ENCODE measurements around the gene RNPEPL1. TPM values are rescaled to one million over a fixed set of nuclear protein-coding genes. Genes with fewer than 3 reads are reported as not detected.

RNPEPL1 gene
- total and polyA plus RNA-seq, 2 experiments from 2014 or later: 46.3 to 57.2 TPM

DNA sequence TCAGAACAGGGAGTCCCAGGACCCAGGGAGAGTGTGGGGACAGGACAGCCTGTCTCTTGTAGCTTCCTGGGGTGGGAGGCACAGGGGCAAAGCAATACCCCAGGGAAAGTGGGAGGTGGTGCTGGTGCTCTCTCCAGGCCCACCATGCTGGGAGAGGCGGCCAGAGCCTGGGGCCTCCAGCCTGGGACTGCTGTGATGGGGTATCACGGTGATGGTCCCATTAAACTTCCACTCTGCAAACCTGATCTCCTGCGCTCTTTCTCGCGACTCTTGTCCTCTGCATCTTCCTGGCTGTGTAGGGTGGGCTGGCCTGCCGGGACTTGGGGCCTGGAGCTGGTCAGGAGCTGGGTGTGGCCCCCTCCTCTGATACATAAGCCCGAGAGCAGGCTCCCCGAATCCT, 10.2 kb downstream of the RNPEPL1 start:
- WGBS (ENCODE audit: low lambda C conversion rate, missing lambda C conversion rate): 96% methylated on average over 8 of the region's 8 CpGs

DNA sequence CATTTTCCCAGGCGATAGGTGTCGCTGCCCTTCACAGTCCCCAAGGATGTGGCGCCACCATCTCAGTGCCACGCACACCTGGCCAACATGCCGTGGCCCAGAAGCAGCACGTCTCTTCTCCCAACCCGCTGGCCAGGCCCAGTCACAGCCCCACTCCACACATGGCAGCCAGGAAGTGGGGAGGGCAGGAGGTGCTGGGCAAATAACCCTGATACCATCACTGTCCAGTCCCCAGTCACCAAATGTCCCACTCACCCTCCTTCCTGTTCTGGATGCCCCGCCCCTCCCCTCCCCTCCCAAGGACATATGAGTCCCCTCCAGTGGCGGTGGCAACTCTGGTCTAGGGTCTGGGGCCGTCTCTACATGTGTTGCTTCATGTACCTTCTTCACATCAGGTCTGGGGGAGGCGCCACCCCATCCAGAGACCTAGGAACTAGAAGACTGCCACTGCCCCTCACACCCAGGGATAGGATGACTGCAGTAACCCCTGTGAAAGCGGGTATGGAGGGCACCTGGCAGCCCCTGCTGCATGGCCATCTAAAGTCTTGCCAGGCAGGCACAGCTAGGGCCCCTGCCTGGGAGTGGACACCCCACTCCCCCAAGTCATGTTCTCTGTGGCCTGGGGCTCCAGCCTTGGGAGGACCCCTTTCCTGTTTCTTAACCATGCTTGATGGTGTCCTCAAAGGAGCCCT, 10.9 kb downstream of the RNPEPL1 start:
- H3K9me2 ChIP-seq (replicated peaks; ENCODE audit: insufficient read depth): no peaks in the 10 kb centered on the region
- 97% methylated on average over 11 of the region's 12 CpGs for WGBS (ENCODE audit: low lambda C conversion rate, missing lambda C conversion rate)
- peak overlapping the region; percentile 88 for H3K27ac ChIP-seq
- DNase-seq (ENCODE audit: low spot score): no peak
- H4K20me1 ChIP-seq (ENCODE audit: insufficient read depth, poor library complexity, severe bottlenecking): no peaks in the 10 kb centered on the region
- H3K27me3 ChIP-seq: no peaks in the 10 kb centered on the region
- no peaks in the 10 kb centered on the region for H3K36me3 ChIP-seq (replicated peaks; ENCODE audit: insufficient read depth, low read depth)
- H3K79me2 ChIP-seq: peaks cover 44% of the 10 kb centered on the region
- H3K4me1 ChIP-seq (ENCODE audit: insufficient read depth): peaks cover 22% of the 10 kb centered on the region
- TF ChIP-seq EZH2phosphoT487 (IDR thresholded peaks at IDR 0.05; ENCODE audit: low read depth, severe bottlenecking, unreplicated experiment) (no peak), EZH2 (IDR thresholded peaks at IDR 0.05; ENCODE audit: borderline replicate concordance) (no peak)
- TF ChIP-seq, protein P1, sequence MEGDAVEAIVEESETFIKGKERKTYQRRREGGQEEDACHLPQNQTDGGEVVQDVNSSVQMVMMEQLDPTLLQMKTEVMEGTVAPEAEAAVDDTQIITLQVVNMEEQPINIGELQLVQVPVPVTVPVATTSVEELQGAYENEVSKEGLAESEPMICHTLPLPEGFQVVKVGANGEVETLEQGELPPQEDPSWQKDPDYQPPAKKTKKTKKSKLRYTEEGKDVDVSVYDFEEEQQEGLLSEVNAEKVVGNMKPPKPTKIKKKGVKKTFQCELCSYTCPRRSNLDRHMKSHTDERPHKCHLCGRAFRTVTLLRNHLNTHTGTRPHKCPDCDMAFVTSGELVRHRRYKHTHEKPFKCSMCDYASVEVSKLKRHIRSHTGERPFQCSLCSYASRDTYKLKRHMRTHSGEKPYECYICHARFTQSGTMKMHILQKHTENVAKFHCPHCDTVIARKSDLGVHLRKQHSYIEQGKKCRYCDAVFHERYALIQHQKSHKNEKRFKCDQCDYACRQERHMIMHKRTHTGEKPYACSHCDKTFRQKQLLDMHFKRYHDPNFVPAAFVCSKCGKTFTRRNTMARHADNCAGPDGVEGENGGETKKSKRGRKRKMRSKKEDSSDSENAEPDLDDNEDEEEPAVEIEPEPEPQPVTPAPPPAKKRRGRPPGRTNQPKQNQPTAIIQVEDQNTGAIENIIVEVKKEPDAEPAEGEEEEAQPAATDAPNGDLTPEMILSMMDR (IDR thresholded peaks at IDR 0.05; ENCODE audit: poor library complexity): no peak
- no peaks in the 10 kb centered on the region for H3K9me3 ChIP-seq (ENCODE audit: low read depth)
- H3K4me2 ChIP-seq: peak overlapping the region; percentile 54
- no peak overlapping the region for H2AFZ ChIP-seq
- H3K4me3 ChIP-seq: no peak overlapping the region

More for the DNA sequence above, 10.2 kb downstream of the RNPEPL1 start:
- H3K36me3 ChIP-seq (replicated peaks; ENCODE audit: insufficient read depth, low read depth): no peaks in the 10 kb centered on the region
- H2AFZ ChIP-seq: no peak overlapping the region
- no peak overlapping the region for H3K4me3 ChIP-seq
- H3K9me2 ChIP-seq (replicated peaks; ENCODE audit: insufficient read depth): no peaks in the 10 kb centered on the region
- H3K4me2 ChIP-seq: no peak overlapping the region
- H4K20me1 ChIP-seq (ENCODE audit: insufficient read depth, poor library complexity, severe bottlenecking): no peaks in the 10 kb centered on the region
- H3K27ac ChIP-seq: no peak overlapping the region
- H3K4me1 ChIP-seq (ENCODE audit: insufficient read depth): peaks cover 22% of the 10 kb centered on the region
- DNase-seq (ENCODE audit: low spot score): no peak
- TF ChIP-seq EZH2phosphoT487 (IDR thresholded peaks at IDR 0.05; ENCODE audit: low read depth, severe bottlenecking, unreplicated experiment) (no peak), EZH2 (IDR thresholded peaks at IDR 0.05; ENCODE audit: borderline replicate concordance) (no peak)
- TF ChIP-seq, protein P1 (IDR thresholded peaks at IDR 0.05; ENCODE audit: poor library complexity): no peak
- H3K27me3 ChIP-seq: no peaks in the 10 kb centered on the region
- H3K9me3 ChIP-seq (ENCODE audit: low read depth): no peaks in the 10 kb centered on the region
- peaks cover 37% of the 10 kb centered on the region for H3K79me2 ChIP-seq

DNA sequence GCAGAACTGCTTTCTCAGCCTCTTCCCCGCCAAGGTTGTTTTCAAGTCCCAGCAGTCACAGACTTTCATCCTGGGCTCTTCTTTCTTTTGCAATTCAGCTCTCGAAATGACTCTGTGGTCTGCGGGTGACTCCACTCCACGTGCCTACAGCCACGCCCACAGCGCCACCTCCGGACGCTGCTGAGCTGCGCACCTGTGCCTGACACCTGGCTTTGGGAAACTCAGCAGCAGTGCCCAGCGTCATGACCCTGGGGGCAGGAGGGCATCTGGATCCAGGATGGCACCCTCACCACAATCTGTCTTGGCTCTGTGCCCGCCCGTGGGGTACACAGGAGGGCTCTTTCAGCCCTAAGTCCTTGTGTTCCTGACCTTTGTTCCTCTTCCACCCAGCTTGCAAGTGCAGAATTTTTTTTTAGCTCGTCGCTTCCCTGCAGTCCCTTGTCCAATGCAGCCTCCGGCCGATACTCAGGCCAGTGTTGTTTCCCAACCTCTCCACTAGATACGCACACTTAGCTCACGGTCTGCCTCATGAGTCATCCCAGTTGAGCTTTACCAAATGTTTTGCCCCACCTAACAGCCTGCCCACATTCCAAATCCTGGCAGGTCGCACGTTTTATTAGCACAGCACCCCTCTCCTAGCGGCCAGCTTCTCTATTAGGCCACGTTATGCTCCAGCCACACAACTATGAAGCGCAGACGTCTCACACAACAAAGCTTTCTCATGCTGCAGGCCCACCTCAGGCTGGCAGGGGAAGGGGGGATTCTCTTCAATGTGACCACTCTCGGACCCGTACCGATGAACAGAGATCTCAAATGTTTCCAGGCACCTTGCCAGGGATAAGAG, 11.7 kb downstream of the RNPEPL1 start:
- H3K4me1 ChIP-seq (ENCODE audit: insufficient read depth): peaks cover 26% of the 10 kb centered on the region
- WGBS (ENCODE audit: low lambda C conversion rate, missing lambda C conversion rate): 50% methylated on average over 27 of the region's 27 CpGs
- TF ChIP-seq EZH2phosphoT487 (IDR thresholded peaks at IDR 0.05; ENCODE audit: low read depth, severe bottlenecking, unreplicated experiment) (no peak), EZH2 (IDR thresholded peaks at IDR 0.05; ENCODE audit: borderline replicate concordance) (no peak)
- TF ChIP-seq, protein P1 (IDR thresholded peaks at IDR 0.05; ENCODE audit: poor library complexity): peak; percentile 40

More for the DNA sequence above, 11.7 kb downstream of the RNPEPL1 start:
- Histone ChIP-seq H2AFZ (no peak overlapping the region), H3K4me3 (no peak overlapping the region), H4K20me1 (ENCODE audit: insufficient read depth, poor library complexity, severe bottlenecking) (no peaks in the 10 kb centered on the region), H3K9me3 (ENCODE audit: low read depth) (no peaks in the 10 kb centered on the region), H3K79me2 (peaks cover 52% of the 10 kb centered on the region), H3K27me3 (no peaks in the 10 kb centered on the region), H3K27ac (peak overlapping the region; percentile 88), H3K9me2 (replicated peaks; ENCODE audit: insufficient read depth) (no peaks in the 10 kb centered on the region), H3K36me3 (replicated peaks; ENCODE audit: insufficient read depth, low read depth) (no peaks in the 10 kb centered on the region), H3K4me2 (peak overlapping the region; percentile 54)
- DNase-seq (ENCODE audit: low spot score): peak; percentile 82

Data from hepatocyte (in vitro differentiated cells).